ENCODE measurements around the gene EEF1G. TPM values are rescaled to one million over a fixed set of nuclear protein-coding genes. Genes with fewer than 3 reads are reported as not detected.

Gene EEF1G
- total and polyA plus RNA-seq, 2 donors (not counting 1 experiment from before 2014, with no cell fraction given), result 1,582 to 1,867 TPM

GRCh38 chr11:62546244-62546928 is 27.3 kb downstream of the EEF1G start, which contains the start of gene AHNAK:
AHNAK (minus strand) TSS chr11:62546806; CDS start chr11:62536098, 10,708 bp downstream.
- H4K20me1 ChIP-seq (ENCODE audit: control insufficient read depth, insufficient read depth, low read length, poor library complexity, severe bottlenecking), result peaks cover 43% of the 10 kb centered on the region
- ChIA-PET CTCF (interaction anchor here (1.0 to 2.6 kb wide), 7 partner anchors 9 to 122 kb away, joined by 3 to 14 read pairs (median 5); partner anchors contain the start of gene TUT1), POLR2A (interaction anchor here (0.6 to 1.9 kb wide), 5 partner anchors 9 to 1191 kb away, joined by 3 to 11 read pairs (median 7); partner anchors contain the start of gene TUT1)
- intact Hi-C loops (cut with micrococcal nuclease), result loop anchor here (1.0 kb wide), 1 partner anchor 10 kb away; no protein-coding TSS in a partner anchor
- H3K9me3 Mint-ChIP-seq (ENCODE audit: insufficient read depth), result no peaks in the 10 kb centered on the region
- H3K9me3 ChIP-seq (ENCODE audit: control extremely low read depth in 1 of 3, control insufficient read depth in 2 of 3, insufficient read depth in 1 of 3, low read length in 2 of 3), result no peaks in the 10 kb centered on the region
- H3K9ac ChIP-seq (ENCODE audit: low read length), result peak within 1 kb of the TSS; percentile 98
- WGBS (ENCODE audit: insufficient coverage), result 1% methylated on average over 59 of the region's 69 CpGs
- H3K27me3 Mint-ChIP-seq, result no peaks in the 10 kb centered on the region
- peak; percentile 58 for ATAC-seq (ENCODE audit: low read depth)
- H3K79me2 ChIP-seq (ENCODE audit: control insufficient read depth, insufficient read depth, low read length), result peaks cover 58% of the 10 kb centered on the region
- H3K4me1 ChIP-seq (ENCODE audit: control insufficient read depth in 2 of 2, insufficient read depth in 2 of 2, low read length in 2 of 2), result peaks cover 53 to 68% of the 10 kb centered on the region in 2 donors
- no peaks in the 10 kb centered on the region for H3K36me3 ChIP-seq (replicated peaks in 1 of 2; ENCODE audit: control extremely low read depth in 1 of 2, control insufficient read depth in 1 of 2, extremely low read depth in 1 of 2, insufficient read depth in 2 of 2, low read length in 1 of 2)
- no peak for TF ChIP-seq EZH2 (IDR thresholded peaks at IDR 0.05; ENCODE audit: borderline replicate concordance, insufficient read depth, low read depth, low read length, poor library complexity, severe bottlenecking)
- TF ChIP-seq, protein P1, sequence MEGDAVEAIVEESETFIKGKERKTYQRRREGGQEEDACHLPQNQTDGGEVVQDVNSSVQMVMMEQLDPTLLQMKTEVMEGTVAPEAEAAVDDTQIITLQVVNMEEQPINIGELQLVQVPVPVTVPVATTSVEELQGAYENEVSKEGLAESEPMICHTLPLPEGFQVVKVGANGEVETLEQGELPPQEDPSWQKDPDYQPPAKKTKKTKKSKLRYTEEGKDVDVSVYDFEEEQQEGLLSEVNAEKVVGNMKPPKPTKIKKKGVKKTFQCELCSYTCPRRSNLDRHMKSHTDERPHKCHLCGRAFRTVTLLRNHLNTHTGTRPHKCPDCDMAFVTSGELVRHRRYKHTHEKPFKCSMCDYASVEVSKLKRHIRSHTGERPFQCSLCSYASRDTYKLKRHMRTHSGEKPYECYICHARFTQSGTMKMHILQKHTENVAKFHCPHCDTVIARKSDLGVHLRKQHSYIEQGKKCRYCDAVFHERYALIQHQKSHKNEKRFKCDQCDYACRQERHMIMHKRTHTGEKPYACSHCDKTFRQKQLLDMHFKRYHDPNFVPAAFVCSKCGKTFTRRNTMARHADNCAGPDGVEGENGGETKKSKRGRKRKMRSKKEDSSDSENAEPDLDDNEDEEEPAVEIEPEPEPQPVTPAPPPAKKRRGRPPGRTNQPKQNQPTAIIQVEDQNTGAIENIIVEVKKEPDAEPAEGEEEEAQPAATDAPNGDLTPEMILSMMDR (IDR thresholded peaks at IDR 0.05), result no peak
- DNase-seq, result peak; percentile 84
- H3K27ac ChIP-seq (ENCODE audit: low read length in 2 of 2), result peak within 1 kb of the TSS; percentile 91 to 94
- peak within 1 kb of the TSS; percentile 69 to 99 (median 93) for H3K4me3 ChIP-seq (ENCODE audit: control extremely low read depth in 1 of 5, extremely low read depth in 1 of 5, insufficient read depth in 1 of 5, low read depth in 2 of 5, low read length in 4 of 5)
- H3K4me2 ChIP-seq (replicated peaks; ENCODE audit: low read depth, low read length, poor library complexity, severe bottlenecking), result peak within 1 kb of the TSS; percentile 97
- H3K4me3 Mint-ChIP-seq, result peak within 1 kb of the TSS; percentile 97
- H3K27ac Mint-ChIP-seq, result peak within 1 kb of the TSS; percentile 97
- peaks cover 73% of the 10 kb centered on the region for H3K4me1 Mint-ChIP-seq
- H3K27me3 ChIP-seq (replicated peaks in 1 of 4; ENCODE audit: control extremely low read depth in 1 of 4, control insufficient read depth in 3 of 4, insufficient read depth in 4 of 4, low read length in 3 of 4), result no peaks in the 10 kb centered on the region
- peak within 1 kb of the TSS; percentile 62 for H2AFZ ChIP-seq (ENCODE audit: insufficient read depth, low read depth, low read length, poor library complexity, severe bottlenecking)

Data from B cell (primary cell).